IPS-NIHi7 (cell line): ENCODE data around the gene TECR.
"Not testable (repeated sequence)": the region's sequence is repeated elsewhere in the genome, so short reads cannot be mapped to it uniquely, and the experiment has no call there.

Experiments
- DNase-seq: peaks from one replicate; pipeline ENCODE4 v3.0.0; 2012; ENCODE audit warnings: mixed read lengths; ENCODE audit errors: extremely low spot score

The TECR gene

DNA sequence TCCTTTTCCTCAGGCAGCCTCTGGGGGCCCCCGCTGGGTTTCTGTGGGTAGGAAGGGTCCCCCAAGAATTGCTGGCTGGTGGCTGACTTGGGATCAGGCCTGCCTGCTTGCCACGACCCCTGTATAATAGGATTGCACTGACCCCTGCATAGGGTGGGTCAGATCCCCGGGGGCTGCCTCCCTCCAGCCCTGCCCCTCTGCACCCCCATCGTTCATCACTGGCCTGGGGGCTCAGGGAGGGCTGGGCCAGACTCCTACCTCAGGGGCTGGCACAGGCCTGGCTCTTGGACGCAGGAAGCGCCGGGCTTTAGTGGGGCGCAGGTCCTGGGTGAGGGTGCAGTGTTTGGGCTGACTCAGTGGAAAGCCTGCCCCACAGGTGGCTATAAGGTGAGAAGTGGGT, 31.9 kb downstream of the TECR start:
- no peak for DNase-seq

- DNase-seq = no peak
Measured at GRCh38 chr19:14561847-14562351, 32.5 kb downstream of the TECR start.

GRCh38 chr19:14562660-14563589, 33.5 kb downstream of the TECR start:
- no peak for DNase-seq

GRCh38 chr19:14563590-14563926, 34.2 kb downstream of the TECR start:
- DNase-seq = no peak

DNA sequence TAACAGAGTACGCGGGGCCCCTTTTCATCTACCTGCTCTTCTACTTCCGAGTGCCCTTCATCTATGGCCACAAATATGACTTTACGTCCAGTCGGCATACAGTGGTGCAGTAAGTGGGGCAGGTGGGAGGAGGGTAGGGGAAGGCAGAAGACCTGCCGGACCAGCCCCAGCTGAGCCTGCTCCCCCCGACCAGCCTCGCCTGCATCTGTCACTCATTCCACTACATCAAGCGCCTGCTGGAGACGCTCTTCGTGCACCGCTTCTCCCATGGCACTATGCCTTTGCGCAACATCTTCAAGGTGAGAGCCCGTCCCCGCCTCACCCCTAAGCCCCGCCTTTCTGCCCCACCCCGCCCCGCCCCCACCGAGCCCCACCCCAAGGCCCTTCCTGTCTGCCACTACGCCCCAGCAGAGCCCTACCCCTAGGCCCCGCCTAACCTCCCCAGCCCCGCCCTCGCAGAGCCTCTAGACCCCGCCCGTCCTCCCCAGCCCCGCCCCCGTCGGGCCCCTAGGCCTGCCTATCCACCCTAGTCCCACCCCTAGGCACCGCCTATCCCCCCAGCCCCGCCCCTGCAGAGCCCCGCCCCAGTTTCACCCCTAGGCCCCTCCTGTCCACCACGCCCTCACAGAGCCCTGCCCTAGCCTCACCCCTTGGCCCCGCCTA, 34.7 kb downstream of the TECR start:
- peak; percentile 91 for DNase-seq

DNA sequence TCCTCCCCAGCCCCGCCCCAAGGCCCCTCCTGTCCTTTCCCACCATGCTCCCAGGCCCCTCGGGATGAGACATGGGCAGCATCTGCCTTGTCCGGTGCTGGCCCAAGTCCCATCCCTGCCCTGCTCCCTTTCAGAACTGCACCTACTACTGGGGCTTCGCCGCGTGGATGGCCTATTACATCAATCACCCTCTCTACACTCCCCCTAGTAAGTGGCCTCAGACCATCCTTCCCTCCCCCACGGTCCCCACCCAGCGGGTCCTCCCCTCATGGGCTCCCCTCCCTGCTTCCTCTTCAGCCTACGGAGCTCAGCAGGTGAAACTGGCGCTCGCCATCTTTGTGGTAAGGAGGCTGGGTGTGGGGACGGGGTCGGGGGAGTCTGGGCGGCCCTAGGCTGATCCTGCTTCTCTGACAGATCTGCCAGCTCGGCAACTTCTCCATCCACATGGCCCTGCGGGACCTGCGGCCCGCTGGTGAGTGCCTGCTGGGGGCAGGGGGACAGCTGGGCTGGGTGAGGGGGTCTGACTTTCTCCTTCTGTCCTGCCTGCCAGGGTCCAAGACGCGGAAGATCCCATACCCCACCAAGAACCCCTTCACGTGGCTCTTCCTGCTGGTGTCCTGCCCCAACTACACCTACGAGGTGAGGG, 35.4 kb downstream of the TECR start:
- DNase-seq = not testable (repeated sequence)

DNA sequence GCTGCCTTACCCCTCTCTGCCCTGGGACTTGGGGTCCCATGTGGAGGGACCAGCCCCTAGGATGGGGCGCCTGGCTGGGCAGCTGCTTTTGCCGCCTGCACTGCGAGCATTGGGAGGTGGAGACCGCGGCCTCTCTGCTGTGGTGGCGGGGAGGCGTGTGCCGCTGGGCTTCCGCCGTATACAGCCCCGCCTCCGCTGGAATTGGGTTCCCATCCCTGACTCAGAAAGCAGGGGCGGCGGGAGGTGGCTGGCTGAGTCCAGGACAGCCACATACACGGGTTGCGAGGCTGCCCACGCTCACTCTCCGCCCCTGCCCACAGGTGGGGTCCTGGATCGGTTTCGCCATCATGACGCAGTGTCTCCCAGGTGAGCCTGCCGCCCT, 35.9 kb downstream of the TECR start:
- DNase-seq = no peak

DNA sequence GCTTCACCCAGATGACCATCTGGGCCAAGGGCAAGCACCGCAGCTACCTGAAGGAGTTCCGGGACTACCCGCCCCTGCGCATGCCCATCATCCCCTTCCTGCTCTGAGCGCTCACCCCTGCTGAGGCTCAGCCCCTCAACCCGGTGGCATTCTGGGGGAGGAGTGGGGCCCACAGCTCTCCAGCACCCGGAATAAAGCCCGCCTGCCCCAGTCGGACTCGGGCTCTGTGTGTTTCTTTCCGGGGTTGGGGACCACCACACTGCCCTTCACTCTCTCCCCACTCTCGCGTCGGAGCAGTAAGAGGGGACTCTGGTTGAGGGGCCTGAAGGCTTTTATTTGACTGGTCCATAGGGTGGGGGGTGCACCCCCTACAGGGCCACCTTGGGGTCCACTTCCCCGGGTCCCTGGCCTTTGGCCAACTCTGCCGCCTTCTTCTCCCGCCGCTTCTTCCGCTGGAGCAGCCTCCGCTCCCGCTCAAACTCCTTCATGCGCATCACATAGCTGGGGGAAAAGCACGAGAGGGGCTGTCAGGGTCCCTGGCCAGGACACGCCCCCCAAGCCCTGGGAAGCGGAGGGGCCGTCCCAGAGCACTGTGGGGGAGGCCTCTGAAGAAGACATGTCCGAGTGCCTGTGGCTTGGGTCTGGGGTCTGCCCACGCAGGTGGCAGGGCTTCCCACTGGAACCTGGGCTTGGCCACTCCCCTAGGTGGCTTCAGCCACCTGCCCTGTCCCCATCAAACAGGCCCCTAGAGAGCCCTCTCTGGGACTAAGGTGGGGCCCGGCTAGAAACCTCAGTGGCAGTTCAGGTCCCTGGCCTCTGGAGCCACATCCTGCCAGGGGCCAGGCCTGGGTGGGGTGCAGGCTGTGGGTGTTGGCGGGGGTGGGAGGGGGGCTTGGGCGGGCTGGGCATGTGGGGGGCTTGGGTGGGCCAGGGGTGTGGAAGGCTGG, 36.6 kb downstream of the TECR start:
- no peak for DNase-seq

DNA sequence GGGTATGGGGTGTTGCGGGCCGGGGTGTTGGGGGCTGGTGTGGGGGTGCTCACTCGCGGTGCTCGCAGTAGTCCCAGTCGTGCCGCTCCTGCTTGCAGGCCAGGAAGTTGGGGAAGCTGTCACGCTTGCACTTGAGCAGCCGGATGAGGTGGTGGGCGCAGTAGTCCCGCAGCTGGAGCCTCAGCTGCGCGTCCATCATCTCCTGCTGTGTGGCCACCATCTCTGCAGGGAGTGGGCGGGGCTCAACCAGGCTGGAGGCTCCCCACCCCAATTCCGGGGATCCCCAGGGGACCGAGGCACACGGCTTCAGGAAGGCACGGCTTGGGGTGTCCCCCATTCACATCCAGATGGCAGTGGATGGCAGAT, 37.3 kb downstream of the TECR start:
- DNase-seq = no peak

DNA sequence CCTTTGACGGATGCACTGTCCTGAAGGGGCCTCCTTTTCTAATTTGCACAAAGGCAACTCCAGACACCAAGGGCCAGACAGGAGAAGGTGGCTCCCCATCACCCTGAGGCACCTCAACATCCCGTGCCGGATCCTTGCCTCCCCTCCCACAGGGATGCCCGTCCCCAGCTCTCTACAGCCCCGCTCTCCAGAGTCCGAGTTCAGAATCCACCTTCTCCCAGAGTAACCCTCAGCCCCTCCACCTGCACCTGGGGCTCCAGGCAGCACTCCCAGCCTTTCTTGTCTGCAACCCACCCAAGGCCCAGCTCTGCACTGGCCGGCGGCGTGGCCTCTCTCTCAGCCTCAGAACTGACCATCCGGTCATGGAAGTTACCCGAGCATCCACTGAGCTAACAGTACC, 37.7 kb downstream of the TECR start:
- no peak for DNase-seq

DNA sequence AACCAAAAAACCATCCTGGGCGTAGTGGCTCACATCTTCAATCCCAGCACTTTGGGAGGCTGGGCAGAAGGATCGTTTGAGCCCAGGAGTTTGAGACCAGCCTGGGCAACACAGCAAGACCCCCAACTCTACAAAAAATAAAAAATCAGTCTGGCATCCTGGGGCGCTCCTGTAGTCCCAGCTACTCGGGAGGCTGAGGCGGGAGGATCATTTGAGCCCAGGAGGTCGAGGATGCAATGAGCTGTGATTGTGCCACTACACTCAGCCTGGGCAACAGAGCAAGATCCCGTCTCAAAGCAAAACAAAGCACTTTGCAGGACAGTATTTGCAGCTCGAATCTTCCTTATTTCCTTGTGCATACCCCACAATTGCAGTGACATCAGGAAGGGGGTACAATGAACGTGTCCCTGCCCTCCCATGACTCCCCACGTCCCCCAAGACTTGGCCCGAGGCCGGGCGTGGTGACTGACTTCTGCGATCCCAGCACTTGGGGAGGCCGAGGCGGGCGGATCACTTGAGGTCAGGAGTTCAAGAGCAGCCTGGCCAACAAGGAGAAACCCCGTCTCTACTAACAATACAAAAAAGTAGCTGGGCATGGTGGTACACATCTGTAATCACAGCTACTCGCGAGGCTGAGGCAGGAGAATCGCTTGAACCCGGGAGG, 41.6 kb downstream of the TECR start:
- no peak for DNase-seq

- peak; percentile 94 for DNase-seq
Measured at GRCh38 chr19:14571695-14572490, 42.5 kb downstream of the TECR start, which contains the start of gene NDUFB7. NDUFB7 (minus strand) TSS chr19:14572066; CDS start chr19:14572000, 66 bp downstream.

GRCh38 chr19:14575428-14575980, 46.1 kb downstream of the TECR start:
- no peak for DNase-seq

DNA sequence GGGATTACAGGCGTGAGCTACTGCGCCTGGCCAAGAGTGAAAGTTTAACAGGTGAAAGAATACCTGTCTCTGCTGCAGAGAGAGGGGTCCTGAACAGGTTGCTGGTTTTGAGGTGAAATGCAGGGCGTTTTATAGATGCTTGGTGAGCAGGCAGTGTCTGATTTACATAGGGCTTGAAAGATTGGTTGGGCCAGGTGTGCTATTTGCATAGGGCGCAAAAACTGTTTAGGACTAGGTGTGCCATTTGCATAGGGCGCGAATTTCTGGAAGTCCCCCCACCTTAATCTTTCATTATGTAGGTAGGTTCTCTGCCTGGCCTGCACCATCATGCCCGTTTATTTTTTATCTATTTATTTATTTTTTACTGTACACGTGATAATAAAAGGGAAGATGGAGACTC, 47.0 kb downstream of the TECR start:
- no peak for DNase-seq

DNA sequence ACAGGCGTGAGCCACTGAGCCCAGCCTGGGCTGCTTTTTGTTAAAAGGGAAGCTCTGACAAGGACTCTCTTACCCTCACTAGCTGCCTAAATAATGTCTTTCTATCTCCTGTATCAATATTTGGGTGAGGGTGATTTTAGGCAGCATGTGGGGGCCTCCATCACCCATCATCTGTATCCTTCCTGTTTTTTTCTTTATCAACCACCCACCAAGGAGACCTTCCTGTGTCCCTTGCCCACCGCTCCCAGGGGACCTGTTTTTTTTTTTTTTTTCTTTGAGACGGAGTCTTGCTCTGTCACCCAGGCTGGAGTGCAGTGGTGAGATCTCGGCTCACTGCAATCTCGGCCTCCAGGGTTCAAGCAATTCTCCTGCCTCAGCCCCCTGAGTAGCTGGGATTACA, 47.9 kb downstream of the TECR start:
- DNase-seq = no peak

- peak; percentile 44 for DNase-seq
Measured at GRCh38 chr19:14577885-14578427, 48.6 kb downstream of the TECR start.

GRCh38 chr19:14580623-14581237, 51.3 kb downstream of the TECR start:
- DNase-seq = no peak

- DNase-seq = no peak
Measured at GRCh38 chr19:14582894-14583340, 53.5 kb downstream of the TECR start, which contains the start of gene CLEC17A. CLEC17A (plus strand) TSS chr19:14583084; CDS start chr19:14583161, 77 bp downstream.

- DNase-seq = not testable (repeated sequence)
Measured at GRCh38 chr19:14584372-14584771, 55.0 kb downstream of the TECR start.
